Testis (tissue), 2 donors: Measurements from ENCODE around the gene SLC66A1.

Source experiments
- CTCF ChIP-seq, 3 experiments: fragments of 450-650 bp in 2 of 3; fragments of 200-600 bp in 1 of 3; sonication (generic) in 1 of 3; IDR thresholded peaks; one replicate each; pipeline ENCODE4 v1.5.1; 2016 to 2019; ENCODE audit warnings: antibody characterized with exemption in 3 of 3, mild to moderate bottlenecking in 2 of 3, moderate library complexity in 1 of 3
- POLR2A ChIP-seq: fragments of 450-650 bp; IDR thresholded peaks from one replicate; pipeline ENCODE4 v1.6.1; 2017; ENCODE audit warnings: antibody characterized with exemption, mild to moderate bottlenecking, moderate library complexity

- no peak for TF ChIP-seq CTCF (IDR thresholded peaks at IDR 0.05)
- TF ChIP-seq POLR2A, result no peak
Observed at GRCh38 chr1:19322481-19322880, 10.4 kb downstream of the SLC66A1 start.
